ENCODE data around the gene HORMAD1.
"Not testable (repeated sequence)": the region's sequence is repeated elsewhere in the genome, so short reads cannot be mapped to it uniquely, and the experiment has no call there.

The HORMAD1 gene, protein sequence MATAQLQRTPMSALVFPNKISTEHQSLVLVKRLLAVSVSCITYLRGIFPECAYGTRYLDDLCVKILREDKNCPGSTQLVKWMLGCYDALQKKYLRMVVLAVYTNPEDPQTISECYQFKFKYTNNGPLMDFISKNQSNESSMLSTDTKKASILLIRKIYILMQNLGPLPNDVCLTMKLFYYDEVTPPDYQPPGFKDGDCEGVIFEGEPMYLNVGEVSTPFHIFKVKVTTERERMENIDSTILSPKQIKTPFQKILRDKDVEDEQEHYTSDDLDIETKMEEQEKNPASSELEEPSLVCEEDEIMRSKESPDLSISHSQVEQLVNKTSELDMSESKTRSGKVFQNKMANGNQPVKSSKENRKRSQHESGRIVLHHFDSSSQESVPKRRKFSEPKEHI

DNA sequence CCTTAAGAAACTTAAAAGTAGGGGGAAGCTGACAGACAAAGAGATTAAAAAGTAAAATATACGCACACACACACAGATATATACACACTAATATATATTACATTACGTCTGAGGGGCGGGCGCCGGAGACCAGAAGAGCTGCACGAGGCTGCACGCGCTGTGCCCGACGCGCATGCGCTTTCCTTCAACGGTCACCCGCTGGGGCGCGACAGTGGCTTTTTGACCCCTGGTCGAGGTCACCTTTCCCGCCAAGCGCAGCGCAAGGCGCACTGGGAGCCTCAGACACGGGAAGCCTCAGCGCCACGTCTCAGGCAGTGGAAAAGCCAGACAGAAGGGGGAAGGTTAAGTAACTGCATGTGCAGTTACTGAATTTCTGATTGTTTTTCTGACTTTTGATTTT is at the start of gene HORMAD1:
Gene HORMAD1 (minus strand): TSS at position 193 of the 400 bp plus-strand sequence. CDS start 1,390 bp downstream, outside the sequence.
- no peak for DNase-seq (ENCODE audit: low read depth in 2 of 2)

DNA sequence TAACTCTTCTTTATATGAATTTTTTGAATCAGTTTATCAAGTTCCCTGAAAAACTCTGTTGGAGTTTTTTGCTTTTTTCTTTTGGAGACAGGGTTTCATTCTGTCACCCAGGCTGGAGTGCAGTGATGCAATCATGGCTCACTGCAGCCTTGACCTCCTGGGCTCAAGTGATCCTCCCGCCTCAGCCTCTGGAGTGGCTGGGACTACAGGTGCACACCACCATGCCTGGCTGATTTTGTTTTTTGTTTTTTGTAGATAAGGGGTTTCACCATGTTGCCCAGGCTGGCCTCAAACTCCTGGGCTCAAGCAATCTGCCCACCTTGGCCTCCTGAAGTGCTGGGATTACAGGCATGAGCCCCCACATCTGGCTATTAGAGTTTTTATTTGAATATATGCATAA is 47.0 kb upstream of the HORMAD1 start:
- not testable (repeated sequence) for DNase-seq (ENCODE audit: low read depth in 2 of 2)

DNA sequence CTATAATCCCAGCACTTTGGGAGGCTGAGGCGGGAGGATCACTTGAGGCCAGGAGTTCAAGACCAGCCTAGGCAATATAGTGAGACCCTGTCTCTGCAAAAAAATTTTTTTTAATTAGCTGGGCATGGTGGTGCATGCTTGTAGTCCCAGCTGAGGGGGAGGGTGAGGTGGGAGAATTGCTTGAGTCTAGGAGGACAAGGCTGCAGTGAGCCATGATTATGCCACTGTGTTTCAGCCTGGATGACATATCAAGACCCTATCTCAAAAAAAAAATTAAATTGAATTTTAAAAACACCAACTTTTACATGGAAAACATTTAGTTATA is 45.2 kb upstream of the HORMAD1 start:
- not testable (repeated sequence) for DNase-seq (ENCODE audit: low read depth in 2 of 2)

DNA sequence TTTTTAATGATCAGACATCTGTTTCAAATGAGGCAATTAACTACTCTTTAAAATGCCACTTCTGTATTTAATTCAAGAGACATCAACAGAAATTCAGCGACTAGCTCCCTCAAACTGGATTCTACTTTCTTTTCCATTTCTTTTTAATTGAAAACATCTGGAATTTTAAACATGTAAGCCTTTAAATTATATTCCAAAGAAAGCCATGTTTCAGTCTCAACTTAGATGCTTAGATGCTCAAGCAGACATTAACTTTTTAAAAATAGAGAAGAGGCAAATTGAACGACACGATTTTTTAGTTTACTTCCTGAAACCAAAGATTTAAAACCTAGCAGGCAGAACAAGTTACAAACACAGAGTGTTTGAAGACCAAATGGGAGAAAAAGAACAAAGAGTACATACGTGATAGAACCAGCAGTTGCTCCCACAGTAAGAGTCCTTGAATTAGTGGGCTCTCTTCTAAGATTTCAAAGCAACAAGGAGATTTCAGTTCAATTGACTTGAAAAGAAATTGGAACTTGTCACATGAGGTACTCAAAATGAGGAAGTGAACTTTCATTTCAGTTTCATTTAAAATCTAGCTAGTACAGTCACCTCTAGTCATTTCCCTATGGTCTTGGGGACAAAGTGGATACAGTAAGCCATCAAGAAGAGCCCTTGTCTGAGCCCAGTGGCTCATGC is 44.7 kb upstream of the HORMAD1 start, which contains the start of gene CTSS:
Gene CTSS (minus strand): TSS at position 483 of the 681 bp plus-strand sequence. CDS start 1,015 bp downstream, outside the sequence.
- DNase-seq (ENCODE audit: low read depth in 2 of 2): no peak

DNA sequence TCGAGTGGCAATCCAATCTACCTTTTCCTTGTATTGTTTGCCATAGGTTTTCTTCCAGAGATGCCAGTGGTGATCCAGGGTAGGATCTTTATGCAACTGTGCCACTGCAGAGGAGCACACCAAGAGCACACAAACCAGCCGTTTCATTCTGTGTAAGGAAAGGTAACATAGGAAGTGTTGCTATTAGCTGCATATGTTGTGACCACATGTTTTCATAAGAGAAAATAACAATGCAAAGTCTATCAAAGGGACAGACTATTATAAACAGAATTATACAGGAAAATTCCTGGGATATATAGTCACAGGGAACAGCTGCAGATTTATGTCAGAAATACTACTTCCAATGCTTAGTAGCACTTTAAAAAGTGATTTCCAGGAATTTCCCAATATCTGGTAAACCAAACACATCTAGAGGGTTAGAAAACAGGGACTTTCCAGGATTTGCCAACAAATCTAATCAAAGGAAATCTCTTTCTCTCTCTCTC is 44.0 kb upstream of the HORMAD1 start:
- DNase-seq (ENCODE audit: low read depth in 2 of 2): no peak

DNA sequence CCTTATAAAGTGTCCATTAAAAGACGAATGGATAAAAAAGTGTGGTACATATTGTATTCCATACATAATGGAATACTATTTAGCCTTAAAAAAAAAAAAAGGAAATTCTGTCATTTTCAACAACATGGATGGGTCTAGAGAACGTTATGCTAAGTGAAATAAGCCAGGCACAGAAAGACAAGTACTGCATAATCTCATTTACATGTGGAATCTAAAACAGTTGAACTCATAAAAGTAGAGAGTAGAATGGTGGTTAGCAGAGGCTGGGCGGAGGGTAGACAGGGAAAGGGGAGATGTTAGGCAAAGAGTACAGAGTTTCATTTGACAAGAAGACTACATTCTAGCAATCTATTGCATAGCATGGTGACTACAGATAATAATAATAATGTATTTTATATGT is 42.3 kb upstream of the HORMAD1 start:
- DNase-seq (ENCODE audit: low read depth in 2 of 2): no peak

DNA sequence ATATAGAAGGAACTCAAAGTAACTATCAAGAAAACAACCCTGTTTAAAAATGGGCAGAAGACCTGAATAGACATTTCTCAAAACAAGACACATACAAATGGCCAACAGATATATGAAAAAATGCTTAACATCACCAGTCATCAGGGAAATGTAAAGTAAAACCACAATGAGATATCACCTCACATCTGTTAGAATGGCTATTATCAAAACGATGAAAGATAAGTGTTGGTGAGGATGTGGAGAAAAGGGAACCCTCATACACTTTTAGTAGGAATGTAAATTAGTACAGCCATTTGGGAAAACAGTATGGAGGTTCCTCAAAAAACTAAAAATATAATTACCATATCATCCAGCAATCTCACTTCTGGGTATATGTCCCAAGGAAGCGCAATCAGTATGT is 41.9 kb upstream of the HORMAD1 start:
- DNase-seq (ENCODE audit: low read depth in 2 of 2): no peak

DNA sequence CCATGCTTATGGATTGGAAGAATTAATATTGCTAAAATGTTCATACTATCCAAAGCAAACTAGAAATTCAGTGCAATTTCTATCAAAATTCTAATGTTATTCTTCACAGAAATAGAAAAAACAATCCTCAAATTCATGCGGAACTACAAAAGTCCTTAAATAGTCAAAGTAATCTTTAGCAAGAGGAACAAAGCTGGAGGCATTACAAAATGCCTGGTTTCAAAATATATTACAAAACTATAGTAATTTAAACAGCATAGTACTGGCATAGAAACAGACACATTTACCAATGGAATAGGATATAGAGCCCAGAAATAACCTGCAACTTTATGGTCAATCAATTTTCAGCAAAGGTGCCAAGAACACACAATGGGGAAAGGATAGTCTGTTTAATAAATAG is 41.1 kb upstream of the HORMAD1 start:
- DNase-seq (ENCODE audit: low read depth in 2 of 2): no peak

DNA sequence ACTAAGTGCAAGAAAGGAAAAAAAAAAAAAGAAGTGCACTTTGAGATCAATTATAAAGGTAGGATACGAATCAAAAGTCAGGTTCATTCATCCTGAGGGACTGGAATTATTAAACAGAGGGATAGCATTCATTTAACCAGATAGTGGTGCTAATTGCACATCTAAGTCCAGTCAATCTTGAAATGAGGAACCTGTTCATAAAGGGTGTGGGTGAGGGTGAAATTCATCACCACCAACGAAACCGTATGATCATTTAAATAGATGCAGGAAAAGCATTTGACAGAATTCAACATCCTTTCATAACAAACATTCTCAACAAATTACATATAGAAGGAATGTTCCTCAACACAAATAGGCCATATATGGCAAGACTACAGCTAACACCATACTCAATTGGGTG is 39.3 kb upstream of the HORMAD1 start:
- no peak for DNase-seq (ENCODE audit: low read depth in 2 of 2)

DNA sequence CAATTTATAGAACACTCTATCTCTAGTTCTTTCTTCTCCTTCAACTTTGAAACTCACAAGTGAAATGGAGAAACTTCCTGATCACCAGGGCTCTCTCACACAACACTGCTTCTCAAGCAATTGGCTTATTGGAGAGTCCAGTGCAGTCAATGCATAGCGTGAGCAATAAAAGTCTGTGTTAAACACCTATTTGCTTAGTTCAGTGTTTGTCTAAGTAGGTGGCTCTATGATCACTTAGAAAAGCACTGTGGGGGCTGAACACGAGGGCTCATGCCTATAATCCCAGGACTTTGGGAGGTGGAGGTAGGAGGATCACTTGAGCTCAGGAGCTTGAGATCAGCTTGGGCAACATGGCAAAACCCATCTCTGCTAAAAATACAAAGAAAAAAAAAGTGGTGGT is 32.7 kb upstream of the HORMAD1 start:
- no peak for DNase-seq (ENCODE audit: low read depth in 2 of 2)

DNA sequence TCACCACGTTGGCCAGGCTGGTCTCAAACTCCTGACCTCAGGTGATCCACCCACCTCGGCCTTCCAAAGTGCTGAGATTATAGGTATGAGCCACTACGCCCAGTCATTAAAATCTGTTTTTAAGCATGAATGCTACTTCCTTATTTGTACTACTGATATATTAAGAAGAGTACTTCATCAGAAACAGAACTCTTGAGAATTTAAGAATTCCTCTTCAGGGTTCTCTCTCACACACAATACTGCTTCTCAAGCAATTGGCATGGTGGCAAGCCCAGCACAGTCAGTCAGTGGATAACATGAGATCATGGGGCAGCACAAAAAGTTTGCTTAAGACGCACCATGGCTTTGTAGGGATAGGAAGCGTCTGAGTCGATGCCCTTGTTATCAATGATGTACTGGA is 30.7 kb upstream of the HORMAD1 start:
- no peak for DNase-seq (ENCODE audit: low read depth in 2 of 2)

DNA sequence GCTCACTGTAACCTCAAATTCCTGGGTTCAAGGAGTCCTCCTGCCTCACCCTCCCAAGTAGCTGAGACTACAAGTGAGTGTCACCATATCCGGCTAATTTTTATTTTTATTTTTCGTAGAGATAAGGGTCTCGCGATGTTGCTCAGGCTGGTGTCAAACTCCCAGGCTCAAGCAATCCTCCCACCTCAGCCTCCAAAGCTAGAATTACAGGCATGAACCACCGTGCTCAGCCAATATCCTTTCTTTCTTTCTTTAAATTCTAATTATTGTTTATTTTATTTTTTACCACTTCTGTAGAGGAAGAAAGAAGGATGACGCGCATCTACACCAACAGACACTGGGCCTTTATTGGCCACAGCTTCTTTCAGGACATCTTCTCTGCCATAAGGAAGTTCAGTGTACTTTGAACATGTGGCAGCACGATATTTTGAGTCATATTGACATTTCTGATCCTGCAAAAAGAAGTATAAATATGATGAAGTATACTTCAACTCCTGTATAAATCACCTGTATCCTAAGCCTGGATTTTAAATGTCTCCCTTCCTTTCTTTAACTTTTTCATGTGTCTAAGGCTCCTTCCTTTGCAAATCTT is 29.1 kb upstream of the HORMAD1 start:
- no peak for DNase-seq (ENCODE audit: low read depth in 2 of 2)

DNA sequence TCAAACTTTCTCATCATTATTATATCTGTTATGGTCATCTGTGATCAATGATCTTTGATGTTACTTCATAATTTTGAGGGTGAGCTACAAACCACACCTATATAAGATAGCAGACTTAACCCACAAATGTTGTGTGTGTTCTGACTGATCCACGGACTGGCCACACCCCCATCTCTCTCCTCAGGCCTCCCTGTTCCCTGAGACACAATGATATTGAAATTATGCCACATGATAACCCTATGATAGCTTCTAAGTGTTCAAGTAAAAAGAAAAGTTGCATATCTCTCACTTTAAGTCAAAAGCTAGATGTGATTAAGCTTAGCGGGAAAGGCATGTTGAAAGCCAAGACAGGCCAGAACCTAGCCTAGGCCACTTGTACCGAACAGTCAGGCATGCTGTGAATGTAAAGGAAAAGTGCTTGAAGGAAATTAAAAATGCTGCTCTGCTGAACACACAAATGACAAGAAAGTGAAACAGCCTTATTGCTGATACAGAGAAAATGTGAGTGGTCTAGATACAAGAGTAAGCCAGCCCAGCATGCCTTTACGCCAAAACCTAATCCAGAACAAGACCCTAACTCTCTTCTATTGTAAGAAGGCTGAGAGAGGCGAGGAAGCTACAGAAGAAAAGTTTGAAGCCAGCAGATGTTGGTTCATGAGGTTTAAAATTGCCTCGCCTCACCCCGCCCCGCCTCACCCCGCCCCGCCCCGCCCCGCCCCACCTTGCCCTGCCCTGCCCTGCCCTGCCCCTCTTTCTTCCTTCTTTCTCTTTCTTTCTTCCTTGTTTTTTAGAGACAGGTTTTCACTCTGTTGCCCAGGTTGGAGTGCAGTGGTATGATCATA is 28.4 kb upstream of the HORMAD1 start:
- no peak for DNase-seq (ENCODE audit: low read depth in 2 of 2)

DNA sequence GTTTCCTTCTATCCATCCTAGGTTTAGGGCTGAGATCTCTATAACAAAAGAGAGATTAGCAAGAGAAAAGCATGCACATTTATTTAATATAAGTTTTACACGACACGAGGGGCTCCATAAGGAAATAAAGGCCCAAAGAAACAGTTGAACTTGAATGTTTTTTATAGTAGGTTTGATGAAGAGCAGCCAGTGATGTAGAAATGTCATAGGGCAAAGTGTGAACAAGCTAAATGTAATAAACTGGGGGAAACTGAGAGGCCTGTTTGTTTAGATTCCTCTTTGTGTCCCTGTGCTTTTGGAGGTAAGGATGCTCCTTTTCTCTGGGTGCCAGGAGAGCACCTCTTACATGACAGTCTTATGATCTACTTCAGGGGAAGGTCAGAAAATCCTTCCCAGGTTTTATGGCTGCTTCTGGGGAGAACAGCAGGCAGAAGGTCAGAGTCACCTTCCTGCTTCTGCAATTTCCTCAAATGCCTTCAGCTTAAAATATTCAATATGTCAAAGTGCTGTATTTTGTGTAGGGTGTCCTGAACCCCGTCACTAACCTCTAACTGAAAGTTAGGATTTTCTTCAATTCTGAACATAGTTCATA is 9.5 kb upstream of the HORMAD1 start:
- DNase-seq (ENCODE audit: low read depth in 2 of 2): no peak

DNA sequence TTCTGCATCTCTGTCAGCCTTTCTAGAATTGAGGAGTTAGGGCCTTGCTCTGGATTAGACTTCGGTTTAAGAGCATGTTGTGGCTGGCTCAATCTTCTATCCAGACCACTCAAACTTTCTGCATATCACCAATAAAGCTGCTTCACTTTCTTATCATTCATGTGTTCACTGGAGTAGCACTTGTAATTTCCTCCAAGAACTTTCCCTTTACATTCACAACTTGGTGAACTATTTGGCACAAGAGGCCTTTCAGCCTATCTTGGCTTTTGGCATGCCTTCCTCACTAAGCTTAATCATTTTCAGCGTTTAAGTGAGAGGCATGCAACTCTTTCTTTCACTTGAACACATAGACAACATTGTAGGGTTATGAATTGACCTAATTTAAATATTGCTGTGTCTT is 3.6 kb upstream of the HORMAD1 start:
- no peak for DNase-seq (ENCODE audit: low read depth in 2 of 2)

DNA sequence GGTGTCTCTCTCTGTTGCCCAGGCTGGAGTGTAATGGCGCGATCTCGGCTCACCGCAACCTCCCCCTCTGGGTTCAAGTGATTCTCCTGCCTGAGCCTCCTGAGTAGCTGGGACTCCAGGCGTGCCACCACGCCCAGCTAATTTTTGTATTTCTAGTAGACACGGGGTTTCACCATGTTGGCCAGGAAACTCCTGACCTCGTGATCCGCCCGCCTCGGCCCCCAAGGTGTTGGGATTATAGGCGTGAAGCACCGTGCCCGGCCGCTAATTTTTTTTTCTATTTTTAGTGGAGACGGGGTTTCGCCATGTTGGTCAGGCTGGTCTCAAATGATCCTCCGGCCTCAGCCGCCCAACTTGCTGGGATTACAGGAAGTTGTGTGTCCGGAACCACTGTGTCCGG is 597 bp downstream of the HORMAD1 start:
- no peak for DNase-seq (ENCODE audit: low read depth in 2 of 2)

DNA sequence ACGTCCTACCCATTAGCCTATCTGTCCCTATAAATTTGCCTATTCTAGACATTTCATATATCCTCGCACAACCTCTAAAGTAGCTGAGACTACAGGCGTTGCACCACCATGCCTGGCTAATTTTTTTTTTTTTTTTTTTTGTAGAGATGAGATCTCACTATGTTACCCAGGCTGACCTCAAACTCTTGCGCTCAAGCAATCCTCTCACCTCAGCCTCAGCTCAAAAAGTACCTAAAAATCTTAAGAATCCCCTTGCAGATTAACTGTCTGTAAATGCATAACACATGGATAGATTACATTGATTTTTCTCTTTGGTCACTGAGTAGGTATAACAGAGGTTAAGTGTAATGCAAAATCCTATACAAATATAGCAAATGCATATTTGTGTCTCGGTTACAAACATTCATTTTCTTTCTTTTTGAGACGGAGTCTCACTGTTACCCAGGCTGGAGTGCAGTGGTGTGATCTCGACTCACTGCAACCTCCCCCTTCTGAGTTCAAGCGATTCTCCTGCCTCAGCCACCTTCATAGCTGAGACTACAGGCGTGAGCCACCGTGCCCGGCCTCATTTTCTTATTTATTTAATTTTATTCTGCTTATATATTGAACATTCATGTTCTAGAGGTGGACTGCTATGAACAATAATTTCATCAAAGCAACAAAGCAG is 2.3 kb downstream of the HORMAD1 start:
- DNase-seq (ENCODE audit: low read depth in 2 of 2): no peak

DNA sequence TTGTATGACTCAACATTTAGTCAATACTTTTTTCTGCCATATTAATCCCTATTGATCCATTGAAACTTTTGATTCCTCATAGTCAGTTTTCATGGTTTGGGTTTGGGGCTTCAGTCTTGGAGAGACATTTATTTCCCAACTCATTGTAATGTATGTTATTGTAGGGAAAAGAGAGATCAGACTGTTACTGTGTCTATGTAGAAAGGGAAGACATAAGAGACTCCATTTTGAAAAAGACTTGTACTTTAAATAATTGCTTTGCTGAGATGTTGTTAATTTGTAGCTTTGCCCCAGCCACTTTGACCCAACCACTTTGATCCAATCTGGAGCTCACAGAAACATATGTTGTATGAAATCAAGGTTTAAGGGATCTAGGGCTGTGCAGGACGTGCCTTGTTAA is 11.7 kb downstream of the HORMAD1 start:
- DNase-seq (ENCODE audit: low read depth in 2 of 2): not testable (repeated sequence)

DNA sequence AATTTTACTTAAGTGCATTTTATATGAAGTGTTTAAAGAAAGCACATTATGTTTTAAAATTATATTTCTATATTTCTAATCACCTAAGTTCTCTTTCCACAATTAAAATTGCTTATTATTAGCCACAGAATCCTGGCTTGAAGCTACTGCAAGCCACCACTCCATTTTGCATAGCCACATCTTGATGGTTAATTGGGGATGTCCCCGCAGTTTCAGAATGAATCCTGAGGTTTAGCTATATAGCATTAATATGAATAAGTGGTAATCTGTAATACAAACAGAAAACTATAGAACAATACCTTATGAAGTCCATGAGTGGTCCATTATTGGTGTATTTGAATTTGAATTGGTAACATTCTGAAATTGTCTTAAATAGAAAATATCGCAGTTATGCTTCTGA is 12.1 kb downstream of the HORMAD1 start:
- DNase-seq (ENCODE audit: low read depth in 2 of 2): no peak

DNA sequence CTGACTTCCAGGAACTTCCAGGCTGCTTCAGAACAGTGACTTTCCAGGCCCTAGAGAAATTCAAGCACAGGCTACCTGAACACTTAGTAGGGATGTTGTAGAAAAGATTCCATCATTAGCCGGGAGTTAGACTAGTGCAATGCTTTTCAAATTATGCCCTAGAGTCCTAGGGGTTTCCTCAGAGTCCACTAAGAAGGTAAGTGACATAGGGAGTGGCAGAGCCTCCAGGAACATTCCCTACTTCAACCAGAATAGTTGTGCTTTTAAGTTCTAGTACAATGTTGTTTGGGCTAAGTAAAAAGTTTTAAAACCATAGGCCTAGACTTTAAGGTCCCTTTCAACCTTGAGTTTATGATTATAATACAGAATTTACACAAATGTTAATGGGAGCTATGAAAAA is 14.6 kb downstream of the HORMAD1 start:
- no peak for DNase-seq (ENCODE audit: low read depth in 2 of 2)

DNA sequence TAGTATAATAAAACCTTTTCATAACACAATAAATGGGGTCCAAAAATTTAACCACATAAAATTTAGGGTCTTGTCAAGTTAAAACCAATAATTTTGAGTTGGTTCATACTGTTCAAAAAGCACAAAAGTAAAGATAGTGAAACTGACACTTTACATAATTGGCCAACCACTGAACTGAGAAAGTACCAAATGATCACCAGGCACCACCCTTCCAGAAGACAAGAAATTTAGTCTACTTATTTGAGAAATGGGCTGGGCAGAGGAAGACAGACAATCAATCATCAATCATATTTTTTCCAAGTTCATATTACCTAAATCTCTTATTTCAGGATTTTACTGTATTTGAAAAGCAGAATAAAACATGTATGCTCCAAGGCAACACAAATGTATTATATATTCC is 17.3 kb downstream of the HORMAD1 start:
- DNase-seq (ENCODE audit: low read depth in 2 of 2): no peak

Data from activated CD8-positive, alpha-beta memory T cell treated with anti-CD3 and anti-CD28 coated beads for 4 hours (primary cell).